GM19372 (cell line): ENCODE results near the gene GAMT.
"Not testable (repeated sequence)": the region's sequence is repeated elsewhere in the genome, so short reads cannot be mapped to it uniquely, and the experiment has no call there.

Experiments used
- ATAC-seq: cut with Tn5 transposase; IDR thresholded peaks from one replicate; pipeline ENCODE4 v1.9.1; 2021; ENCODE audit warnings: mild to moderate bottlenecking, low read depth, moderate library complexity; ENCODE audit not compliant: unreplicated experiment

The GAMT gene

DNA sequence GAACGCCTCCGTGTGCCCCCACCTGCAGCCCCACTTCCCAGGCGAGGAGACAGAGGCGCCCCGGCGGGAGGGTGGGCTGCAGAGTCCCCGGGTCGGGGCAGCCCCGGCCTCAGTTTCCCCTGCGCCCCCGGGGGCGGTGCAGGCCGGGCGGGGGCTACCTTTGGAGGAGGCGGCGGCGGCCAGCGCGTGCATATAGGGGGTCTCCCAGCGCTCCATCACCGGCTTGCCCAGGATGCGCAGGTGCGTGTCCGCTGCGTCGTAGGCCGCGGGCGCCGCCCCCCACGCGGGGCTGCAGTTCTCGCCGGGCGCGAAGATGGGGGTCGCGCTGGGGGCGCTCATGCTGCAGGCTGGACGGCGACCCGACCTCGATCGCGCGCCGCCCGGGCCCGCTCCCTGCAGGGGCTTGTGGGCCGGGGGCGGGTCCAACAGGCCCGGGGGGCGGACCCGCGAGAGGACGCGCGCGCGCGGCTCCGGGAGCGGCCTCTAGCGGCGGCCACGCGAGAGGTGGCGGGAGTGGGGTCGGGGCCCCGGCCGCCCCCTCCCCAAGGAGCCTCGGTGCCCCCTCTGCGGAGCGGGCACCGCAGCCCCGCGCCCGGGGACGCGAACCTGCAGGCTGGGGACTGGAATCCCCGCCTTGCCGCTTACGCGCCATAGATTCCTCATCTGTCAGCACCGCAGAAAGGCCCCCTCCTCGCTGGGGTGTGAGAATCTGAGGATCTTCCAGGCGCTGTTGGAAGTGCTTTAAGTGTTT is at the start of gene GAMT:
TSS of gene GAMT (minus strand) at position 405 of the 751 bp plus-strand sequence. CDS start at position 339, 66 bp downstream.
- no peak for ATAC-seq

DNA sequence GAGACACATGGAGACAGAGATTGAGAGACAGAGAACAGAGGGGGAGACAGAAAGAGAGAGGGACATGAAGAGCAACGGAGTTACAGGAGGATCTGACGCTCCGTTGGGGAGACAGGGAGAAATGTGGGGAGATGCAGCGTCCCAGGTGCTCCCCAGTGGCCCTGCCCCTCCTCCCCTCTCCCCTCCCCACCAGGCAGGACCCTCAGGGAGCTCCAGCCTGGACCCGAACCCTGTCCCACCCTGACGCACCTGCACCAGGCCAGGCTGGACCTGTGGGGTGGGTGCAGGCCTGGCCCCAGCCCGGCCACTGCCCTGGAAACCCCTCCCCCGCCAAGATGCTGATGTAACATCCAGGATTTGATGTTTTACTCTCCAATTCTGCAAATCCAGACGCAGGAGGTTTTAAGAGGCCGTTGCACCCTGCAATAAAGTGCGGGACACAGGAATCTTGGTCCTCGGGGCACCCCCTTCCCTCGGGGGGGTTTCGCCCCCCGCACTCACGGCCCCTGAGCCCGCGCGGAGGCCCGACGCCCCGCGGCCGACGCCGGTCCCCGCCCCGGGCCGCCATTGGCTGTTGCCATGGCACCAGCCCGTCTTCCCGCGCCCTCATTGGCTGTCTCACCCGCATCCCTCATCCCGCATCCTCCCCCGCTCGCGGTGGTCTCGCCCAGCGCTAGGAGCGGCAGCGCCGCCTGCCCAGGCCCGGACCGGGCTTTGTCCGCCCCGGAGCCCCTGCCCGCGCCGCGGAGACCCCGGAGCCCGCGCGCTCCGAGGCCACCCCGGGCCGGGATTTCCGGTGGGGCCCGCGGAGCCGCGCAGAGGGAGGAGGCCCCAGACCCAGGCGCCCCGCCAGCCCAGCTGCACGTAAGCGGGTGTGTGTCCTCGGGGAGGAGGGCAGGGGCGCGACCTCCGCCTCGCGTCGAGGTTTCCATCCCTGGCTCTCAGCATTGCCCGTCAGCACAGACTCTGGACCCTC is 48.4 kb upstream of the GAMT start, which contains the start of gene APC2:
TSS of gene APC2 (plus strand) at position 655 of the 976 bp plus-strand sequence. CDS start 2,881 bp downstream, outside the sequence.
- ATAC-seq = no peak

DNA sequence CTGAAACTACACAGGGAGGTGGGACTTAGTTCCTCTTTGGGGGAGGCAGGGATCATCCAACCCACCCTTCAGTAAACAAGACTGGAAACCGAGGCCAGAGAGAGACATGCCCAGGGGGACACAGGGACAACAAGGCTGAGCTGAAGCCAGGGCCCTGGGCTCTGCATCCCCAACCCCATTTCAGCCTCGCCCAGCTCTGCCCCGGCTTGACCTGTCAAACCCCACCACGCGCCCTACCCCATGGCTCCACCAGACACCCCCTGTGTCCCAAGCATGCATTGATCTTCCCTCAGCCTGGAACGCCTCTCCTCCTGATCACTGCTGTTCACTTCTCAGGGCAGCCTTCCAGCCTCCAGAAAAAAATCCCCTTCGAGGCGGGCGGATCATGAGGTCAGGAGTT is 46.6 kb upstream of the GAMT start:
- ATAC-seq = no peak

DNA sequence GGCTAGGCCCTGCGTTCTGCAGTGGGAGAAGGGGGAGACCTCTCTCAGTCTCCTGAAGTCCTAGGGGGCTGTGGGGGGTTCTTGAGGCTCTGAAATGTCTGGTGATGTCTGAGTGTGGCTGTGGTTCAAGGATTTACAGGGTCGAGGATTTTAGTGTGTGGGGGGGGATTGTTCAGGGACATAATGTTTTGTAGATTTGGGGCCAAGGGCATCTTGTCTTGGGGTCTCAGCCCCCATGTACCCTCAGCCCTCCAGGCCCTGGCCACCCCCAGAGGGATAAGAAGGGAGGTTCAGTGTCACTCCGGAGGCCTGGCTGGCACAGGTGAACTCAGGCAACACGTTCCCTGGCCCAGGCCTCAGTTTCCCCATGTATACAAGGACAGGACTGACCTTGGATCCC is 46.2 kb upstream of the GAMT start:
- ATAC-seq = no peak

DNA sequence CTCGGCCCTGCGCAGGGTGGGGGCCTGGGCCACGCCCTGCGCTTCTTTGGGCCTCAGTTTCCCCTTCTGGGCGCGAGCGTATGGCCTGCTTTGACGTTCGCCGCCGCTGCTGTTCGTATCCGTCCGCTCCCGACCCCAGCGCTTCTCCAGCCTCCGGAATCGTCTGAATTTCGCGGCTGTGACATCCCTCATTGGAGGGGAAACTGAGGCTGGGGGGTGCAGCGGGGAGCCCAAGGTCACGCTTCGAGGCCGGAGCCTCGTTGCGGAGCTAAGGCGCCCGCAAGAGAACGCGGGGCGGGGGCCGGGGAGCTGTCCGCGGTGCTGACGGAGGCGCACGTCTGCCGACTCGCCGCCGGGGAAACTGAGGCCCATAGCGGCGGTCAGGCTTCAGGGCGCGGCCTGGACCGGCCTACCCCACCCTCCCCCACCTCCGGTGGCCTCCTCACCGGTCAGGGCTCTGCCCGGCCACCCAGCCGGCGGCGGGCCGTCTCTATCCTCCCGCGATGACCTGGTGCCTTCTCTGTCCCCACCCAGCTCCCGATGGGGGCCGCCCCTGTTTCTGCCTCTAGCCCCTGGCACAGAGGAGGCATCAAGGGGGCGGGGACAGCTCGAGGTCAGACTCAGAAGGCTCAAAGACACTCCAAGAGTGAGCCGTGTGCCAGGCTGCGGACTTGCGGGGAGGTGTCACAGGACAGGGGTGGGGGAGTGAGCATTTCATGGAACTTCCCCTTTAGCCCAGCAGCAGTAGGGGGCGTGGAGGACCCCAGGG is 45.6 kb upstream of the GAMT start:
- ATAC-seq = no peak

DNA sequence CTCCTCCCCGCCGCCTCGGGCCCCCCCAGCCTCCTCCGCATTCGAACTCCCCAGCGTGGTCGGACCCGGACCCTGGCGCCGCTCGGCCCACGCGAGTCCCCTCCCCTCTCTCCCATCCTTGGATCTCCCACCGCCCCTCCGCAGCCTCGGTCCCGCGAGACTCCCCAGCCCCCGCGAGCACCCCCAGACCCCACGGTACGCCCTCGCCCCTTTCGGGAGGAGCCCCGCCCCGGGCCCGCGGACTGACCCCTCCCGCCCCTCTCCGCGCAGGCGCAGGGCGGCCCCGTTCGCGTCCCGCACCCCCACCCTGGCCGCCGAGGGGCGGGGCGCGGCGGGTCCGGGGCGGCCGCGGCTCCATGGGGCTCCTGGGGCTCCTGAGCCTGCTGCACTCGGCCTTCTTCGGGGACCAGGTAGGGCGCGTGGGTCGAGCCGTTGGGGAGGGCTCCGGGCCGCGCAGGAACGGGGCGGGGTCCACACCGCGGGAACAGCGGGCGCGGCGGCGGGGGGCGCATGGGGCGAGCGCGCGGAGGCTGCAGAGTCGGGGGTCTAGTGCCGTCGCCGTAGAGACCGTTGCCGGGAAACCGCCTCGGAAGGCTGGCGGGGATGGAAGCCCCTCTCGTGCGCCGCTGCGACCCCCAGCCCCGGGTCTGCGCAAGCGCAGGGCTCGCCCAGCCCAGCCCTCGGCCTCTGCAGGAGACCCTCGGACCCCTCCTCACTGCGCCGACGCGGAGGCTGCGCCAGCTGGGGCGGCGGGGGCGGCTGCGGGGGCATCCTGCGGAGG is 44.8 kb upstream of the GAMT start:
- ATAC-seq = no peak

DNA sequence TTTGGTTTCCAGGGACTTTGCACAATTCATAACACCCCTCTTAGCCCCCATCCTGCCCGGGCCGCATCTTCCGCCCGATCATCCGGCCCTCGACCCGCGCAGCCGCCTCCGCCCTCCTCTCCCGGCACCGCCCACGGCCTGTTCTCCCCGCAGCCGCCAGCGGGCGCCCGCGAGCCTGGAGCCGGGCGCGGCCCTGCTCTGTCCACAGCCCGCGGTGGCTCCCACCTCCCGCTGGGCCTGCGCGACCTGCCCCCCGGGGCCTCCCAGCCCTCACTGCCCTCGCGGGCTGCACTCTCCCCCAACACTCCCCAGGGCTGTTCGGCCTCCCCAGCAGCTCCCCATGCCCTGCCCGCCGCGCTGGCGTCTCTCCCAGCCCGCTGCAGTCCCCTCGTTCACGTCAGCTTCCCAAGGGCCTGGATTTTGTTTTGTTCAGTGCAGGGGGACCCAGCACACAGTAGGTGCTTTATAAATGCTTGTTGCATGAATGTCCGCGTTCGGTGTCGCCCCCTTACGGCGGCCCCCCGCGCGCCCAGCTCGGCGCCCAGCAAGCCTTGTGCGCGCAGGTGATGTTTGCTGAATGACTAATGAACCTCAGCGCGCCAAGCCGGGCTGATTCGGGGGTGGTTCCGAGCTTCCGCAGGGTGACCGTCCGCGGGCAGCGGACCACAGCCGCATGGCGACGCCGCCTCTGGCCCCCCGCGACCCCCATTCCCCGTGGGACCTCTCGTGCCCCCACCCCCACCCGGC is 44.0 kb upstream of the GAMT start:
- ATAC-seq = peak; percentile 64

DNA sequence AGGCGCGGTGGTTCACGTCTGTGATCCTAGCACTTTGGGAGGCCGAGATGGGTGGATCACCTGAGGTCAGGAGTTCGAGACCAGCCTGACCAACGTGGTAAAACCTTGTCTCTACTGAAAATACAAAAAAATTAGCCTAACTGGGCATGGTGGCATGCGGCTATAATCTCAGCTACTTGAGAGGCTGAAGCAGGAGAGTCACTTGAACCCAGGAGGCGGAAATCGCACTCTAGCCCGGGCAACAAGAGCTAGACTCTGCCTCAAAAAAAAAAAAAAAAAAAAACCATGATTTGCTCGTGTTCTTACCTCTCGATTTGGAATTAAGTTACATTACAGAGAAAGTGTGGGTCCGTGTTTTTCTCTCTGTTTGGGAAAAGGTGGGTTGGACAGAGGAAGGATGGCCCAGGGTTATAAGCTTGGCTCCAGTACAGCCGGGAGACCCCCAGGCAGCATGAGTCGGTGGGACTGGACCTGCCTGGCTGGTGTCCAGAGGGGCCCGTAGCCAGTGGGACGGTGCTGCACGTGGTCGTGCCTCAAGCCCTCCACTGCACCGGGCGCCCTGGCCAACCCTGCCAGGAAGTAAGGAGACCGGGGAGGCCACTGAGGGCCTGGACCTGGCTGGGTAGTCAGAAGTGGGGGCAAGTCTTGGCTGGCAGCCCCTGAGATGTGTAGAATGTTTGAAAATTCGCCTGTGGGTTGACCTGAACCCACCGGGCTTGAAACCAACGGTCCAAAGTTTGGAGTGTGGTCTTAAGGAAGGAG is 40.5 kb upstream of the GAMT start:
- ATAC-seq = no peak

DNA sequence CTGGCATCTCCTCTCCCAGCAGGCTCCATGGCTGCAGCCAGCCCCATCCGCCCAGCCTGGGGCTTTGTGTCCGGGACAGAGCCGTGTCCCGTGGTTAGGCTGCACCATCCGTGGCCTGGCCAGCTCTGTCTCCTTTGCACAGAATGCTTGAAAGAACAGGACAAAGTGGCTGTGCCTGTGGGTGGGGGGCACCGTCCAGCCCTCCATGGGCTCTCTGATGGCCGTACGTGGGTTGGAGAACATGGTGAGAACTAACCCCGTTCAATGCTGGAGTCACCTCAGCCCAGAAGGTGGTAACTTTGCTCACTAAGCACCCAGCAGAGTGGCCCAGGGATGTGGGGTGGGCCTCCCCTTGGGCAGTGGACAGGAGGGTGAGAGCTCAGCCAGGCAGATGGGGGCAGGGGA is 39.7 kb upstream of the GAMT start:
- ATAC-seq = no peak

DNA sequence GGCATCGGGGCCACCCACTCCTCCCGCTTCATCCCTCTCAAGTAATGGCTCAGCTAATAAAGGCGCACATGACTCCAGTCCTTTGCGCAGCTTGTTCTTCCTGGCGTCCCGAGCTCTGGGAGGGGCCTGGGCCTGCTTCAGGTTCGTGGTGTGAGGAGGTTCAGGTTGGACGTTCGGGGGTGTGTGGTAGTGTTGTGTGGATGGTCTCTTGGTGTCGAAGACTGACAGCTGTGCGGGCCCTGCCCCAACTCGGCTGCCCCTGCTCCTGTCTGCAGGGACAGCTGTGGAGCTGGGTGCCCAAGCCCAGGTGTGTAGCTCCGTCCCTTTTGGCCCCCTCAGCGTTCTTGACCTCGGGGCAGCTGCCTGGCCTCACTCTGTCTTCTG is 39.1 kb upstream of the GAMT start:
- ATAC-seq = no peak

DNA sequence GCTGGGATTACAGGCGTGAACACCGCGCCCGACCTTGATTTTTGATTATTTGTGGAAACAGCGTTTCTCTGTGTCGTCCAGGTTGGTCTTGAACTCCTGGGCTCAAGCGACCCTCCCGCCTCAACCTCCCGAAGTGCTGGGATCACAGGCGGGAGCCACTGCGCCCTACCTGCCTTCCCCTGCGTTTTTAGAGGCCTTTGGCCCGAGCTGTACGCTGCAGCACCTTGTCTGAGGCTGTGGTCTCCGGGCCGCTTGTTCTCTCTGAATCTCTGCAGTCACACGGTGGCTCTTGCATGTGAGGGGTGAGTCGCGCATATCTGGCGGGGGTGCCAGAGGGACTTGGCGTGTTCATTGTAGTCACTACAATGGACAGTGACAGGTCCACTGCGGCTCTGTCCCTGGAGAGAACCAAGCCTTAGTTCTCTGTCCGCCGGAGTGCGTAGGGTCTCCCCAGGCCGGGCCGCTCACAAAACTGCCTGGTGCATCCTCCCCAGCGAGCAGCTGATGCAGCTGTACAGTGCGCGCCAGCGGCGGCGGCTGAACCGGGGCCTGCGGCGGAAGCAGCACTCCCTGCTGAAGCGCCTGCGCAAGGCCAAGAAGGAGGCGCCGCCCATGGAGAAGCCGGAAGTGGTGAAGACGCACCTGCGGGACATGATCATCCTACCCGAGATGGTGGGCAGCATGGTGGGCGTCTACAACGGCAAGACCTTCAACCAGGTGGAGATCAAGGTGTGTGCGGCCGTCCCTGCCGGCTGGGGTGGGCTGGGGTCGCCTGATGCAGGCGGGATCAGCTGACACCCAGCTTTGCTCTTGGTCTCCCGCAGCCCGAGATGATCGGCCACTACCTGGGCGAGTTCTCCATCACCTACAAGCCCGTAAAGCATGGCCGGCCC is 38.4 kb upstream of the GAMT start:
- ATAC-seq = not testable (repeated sequence)

DNA sequence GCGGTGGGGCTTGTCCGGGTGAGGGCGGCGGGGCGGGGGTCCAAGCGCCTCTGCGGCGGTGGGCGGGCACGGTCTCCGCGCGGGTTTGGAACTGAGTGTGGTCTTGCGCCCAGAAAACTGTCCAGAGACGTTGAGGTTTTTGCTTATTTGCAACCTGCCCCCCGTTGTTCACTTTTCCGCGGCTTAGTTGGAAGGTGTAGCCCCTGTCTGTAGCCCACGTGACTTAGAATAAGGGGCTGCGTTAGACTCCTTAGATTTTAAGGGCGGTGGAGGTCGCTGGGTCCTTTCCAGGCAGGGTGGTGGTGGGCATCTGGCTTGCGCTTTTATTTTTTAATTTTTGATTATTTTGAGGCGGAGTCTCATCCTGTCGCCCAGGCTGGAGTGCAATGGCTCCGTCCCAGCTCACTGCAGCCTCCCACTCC is 37.6 kb upstream of the GAMT start:
- ATAC-seq = no peak

DNA sequence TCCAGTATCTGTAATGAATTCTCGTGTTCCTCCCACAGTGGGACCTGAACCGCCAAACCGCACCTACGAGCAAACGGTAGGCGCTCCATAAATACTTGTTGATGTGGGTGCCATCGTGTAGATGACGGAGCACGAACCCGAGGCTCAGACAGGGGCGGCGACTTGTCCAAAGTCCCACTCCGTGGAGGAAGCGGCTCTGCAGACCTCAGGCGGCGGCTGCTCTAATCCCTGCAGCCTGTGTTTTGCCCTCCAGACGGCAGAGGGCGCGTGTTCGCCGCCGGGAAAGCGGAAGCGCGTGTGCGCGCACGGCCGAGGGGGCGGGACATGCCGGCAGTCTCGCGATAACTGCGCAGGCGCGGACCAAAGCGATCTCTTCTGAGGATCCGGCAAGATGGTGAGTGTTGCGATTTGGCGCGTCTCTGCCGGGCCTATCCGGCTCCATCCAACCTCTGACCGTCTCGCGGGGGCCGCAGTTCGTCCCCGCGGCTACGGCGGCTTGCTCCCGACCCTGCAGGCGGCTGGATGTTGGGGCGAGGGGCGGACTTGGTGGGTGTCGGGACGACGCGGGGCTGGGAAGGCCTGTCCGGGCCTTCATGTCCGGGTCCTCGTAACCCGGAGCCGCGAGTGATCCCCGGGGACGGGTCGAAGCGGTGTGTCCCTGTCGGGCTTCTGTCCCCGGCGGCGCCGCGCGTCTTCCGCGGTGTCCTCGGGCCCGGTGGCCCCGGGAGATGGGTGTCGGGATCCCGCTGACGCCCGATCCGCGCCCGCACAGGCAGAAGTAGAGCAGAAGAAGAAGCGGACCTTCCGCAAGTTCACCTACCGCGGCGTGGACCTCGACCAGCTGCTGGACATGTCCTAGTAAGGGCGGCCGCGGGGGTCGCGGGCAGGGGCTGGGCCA is 36.9 kb upstream of the GAMT start, which contains the start of gene RPS15:
TSS of gene RPS15 (plus strand) at position 362 of the 898 bp plus-strand sequence. CDS start at position 392, 30 bp downstream.
- peak; percentile 80 for ATAC-seq

DNA sequence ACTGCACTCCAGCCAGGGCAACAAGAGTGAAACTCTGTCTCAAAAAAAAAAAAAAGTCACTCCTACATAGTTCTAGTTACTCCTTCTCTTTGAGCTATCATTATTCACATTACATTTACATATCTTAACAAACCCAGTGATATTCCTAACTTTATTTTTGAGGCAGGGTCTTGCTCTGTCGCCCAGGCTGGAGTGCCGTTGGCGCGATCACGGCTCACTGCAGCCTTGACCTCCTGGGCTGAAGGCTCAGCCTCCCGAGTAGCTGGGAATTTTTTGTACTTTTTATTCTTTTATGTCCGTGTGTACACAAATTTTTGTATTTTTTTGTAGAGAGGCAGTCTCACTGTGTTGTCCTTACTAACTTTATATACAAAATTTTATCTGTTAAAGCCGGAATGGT is 36.3 kb upstream of the GAMT start:
- ATAC-seq = no peak

DNA sequence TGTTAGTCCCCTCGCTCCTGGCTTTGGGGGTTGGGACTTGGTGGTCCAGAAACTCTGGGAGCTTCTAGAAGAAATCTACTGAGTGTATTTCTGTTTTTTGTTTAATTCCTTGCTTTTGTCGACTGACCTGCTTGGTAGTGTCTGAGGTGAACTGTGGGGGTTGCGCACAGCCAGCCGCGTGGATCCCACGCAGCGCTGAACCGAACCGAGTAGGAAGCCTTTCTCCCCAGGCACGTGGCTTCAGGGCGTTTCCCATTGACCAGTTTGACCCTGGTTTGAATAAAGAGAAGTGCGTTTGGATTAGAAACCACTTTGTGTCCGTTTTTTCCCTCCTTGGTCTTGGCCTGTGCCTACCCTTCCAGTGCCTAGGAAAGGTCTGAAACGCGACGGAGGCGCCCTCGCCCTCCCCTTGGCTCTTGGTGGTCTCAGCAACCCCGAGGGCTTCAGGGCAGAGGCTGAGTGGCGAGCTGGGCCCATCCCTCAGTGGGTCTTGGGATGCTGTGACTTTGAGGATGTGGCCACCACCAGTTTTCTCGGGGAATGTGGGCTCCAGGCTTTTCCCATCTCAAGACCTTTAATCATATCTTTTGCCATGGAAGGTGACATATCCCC is 34.1 kb upstream of the GAMT start:
- no peak for ATAC-seq

DNA sequence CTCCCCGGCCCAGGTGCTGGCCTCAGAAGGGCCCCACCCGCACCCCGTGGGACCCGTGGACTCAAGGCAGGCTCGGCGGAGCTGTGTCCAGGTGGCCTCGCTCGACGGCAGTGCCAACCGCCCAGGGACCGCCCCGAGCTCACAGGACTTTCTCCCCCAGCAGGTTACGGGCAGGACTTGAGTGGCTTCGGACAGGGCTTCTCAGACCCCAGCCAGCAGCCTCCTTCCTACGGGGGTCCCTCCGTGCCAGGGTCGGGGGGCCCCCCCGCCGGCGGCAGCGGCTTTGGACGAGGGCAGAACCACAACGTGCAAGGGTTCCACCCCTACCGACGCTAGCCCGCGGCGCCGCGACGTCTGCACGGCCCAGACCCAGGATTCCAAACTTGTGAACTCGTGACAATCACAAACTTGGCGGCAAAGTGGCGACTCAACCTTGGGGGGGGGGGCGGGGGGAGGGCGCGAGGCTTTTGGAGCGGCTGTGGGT is 33.3 kb upstream of the GAMT start:
- no peak for ATAC-seq
